Measurements from ENCODE around the gene CYBC1.

Gene CYBC1

DNA sequence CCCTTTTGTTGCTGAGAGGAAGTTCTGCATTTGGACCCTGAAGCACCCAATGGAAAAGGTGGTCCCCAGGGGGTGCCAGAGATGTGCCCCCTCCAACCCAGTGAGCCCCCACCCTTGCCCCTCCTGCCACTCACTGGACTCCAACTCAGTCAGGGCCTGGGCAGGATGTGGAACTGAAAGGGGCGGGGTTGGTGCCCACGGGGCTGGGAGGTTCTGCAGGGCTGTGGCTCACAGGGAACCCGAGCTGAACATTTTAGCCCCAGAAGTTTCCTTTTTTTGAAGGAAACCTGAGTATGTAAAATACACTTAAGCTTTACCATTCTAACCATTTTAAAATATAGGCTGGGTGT lies 16.4 kb downstream of the CYBC1 start:
- ChIA-PET POLR2A (no interaction called here), CTCF (no interaction called here)
- H3K4me1 ChIP-seq (ENCODE audit: control insufficient read depth, insufficient read depth, low read length) = no peaks in the 10 kb centered on the region
- H3K4me3 ChIP-seq (ENCODE audit: low read depth, low read length) = no peak overlapping the region
- peaks cover 4 to 32% of the 10 kb centered on the region in 2 experiments; a peak in 2 of 3 replicates for H3K36me3 ChIP-seq (ENCODE audit: control insufficient read depth in 2 of 2, insufficient read depth in 1 of 2, low read length in 2 of 2)
- H3K9me3 ChIP-seq (ENCODE audit: control insufficient read depth, insufficient read depth, low read depth, low read length) = no peaks in the 10 kb centered on the region
- no peak overlapping the region for H3K27ac ChIP-seq (ENCODE audit: extremely low read depth, low read depth, low read length)
- TF ChIP-seq ZNF621 (tag by site-specific recombination; IDR thresholded peaks at IDR 0.05) (no peak), ZBTB48 (tag by site-specific recombination; IDR thresholded peaks at IDR 0.05) (no peak), ZNF366 (tag by site-specific recombination; conservative IDR thresholded peaks at IDR 0.05) (no peak), ZNF10 (tag by site-specific recombination; IDR thresholded peaks at IDR 0.05) (no peak), TRIM28 (IDR thresholded peaks at IDR 0.05; ENCODE audit: borderline replicate concordance, low read length) (no peak), ZNF530 (tag by site-specific recombination; IDR thresholded peaks at IDR 0.05; ENCODE audit: low read depth) (no peak), ZNF214 (tag by site-specific recombination; IDR thresholded peaks at IDR 0.05; ENCODE audit: borderline replicate concordance) (no peak), ZNF843 (tag by site-specific recombination; IDR thresholded peaks at IDR 0.05) (no peak), ZSCAN16 (tag by site-specific recombination; IDR thresholded peaks at IDR 0.05) (no peak), ZNF791 (tag by site-specific recombination; IDR thresholded peaks at IDR 0.05) (no peak)
- TF ChIP-seq, protein P1, sequence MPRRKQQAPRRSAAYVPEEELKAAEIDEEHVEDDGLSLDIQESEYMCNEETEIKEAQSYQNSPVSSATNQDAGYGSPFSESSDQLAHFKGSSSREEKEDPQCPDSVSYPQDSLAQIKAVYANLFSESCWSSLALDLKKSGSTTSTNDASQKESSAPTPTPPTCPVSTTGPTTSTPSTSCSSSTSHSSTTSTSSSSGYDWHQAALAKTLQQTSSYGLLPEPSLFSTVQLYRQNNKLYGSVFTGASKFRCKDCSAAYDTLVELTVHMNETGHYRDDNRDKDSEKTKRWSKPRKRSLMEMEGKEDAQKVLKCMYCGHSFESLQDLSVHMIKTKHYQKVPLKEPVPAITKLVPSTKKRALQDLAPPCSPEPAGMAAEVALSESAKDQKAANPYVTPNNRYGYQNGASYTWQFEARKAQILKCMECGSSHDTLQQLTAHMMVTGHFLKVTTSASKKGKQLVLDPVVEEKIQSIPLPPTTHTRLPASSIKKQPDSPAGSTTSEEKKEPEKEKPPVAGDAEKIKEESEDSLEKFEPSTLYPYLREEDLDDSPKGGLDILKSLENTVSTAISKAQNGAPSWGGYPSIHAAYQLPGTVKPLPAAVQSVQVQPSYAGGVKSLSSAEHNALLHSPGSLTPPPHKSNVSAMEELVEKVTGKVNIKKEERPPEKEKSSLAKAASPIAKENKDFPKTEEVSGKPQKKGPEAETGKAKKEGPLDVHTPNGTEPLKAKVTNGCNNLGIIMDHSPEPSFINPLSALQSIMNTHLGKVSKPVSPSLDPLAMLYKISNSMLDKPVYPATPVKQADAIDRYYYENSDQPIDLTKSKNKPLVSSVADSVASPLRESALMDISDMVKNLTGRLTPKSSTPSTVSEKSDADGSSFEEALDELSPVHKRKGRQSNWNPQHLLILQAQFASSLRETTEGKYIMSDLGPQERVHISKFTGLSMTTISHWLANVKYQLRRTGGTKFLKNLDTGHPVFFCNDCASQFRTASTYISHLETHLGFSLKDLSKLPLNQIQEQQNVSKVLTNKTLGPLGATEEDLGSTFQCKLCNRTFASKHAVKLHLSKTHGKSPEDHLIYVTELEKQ (tag by site-specific recombination; IDR thresholded peaks at IDR 0.05; ENCODE audit: borderline replicate concordance) = no peak
- TF ChIP-seq, protein P2, sequence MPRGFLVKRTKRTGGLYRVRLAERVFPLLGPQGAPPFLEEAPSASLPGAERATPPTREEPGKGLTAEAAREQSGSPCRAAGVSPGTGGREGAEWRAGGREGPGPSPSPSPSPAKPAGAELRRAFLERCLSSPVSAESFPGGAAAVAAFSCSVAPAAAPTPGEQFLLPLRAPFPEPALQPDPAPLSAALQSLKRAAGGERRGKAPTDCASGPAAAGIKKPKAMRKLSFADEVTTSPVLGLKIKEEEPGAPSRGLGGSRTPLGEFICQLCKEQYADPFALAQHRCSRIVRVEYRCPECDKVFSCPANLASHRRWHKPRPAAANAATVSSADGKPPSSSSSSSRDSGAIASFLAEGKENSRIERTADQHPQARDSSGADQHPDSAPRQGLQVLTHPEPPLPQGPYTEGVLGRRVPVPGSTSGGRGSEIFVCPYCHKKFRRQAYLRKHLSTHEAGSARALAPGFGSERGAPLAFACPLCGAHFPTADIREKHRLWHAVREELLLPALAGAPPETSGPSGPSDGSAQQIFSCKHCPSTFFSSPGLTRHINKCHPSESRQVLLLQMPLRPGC (tag by site-specific recombination; IDR thresholded peaks at IDR 0.05) = no peak
- TF ChIP-seq, protein P3, sequence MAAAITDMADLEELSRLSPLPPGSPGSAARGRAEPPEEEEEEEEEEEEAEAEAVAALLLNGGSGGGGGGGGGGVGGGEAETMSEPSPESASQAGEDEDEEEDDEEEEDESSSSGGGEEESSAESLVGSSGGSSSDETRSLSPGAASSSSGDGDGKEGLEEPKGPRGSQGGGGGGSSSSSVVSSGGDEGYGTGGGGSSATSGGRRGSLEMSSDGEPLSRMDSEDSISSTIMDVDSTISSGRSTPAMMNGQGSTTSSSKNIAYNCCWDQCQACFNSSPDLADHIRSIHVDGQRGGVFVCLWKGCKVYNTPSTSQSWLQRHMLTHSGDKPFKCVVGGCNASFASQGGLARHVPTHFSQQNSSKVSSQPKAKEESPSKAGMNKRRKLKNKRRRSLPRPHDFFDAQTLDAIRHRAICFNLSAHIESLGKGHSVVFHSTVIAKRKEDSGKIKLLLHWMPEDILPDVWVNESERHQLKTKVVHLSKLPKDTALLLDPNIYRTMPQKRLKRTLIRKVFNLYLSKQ (tag by site-specific recombination; IDR thresholded peaks at IDR 0.05; ENCODE audit: borderline replicate concordance) = no peak
- TF ChIP-seq, protein P4, sequence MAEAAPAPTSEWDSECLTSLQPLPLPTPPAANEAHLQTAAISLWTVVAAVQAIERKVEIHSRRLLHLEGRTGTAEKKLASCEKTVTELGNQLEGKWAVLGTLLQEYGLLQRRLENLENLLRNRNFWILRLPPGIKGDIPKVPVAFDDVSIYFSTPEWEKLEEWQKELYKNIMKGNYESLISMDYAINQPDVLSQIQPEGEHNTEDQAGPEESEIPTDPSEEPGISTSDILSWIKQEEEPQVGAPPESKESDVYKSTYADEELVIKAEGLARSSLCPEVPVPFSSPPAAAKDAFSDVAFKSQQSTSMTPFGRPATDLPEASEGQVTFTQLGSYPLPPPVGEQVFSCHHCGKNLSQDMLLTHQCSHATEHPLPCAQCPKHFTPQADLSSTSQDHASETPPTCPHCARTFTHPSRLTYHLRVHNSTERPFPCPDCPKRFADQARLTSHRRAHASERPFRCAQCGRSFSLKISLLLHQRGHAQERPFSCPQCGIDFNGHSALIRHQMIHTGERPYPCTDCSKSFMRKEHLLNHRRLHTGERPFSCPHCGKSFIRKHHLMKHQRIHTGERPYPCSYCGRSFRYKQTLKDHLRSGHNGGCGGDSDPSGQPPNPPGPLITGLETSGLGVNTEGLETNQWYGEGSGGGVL (tag by site-specific recombination; IDR thresholded peaks at IDR 0.05) = no peak
- TF ChIP-seq, protein P5, sequence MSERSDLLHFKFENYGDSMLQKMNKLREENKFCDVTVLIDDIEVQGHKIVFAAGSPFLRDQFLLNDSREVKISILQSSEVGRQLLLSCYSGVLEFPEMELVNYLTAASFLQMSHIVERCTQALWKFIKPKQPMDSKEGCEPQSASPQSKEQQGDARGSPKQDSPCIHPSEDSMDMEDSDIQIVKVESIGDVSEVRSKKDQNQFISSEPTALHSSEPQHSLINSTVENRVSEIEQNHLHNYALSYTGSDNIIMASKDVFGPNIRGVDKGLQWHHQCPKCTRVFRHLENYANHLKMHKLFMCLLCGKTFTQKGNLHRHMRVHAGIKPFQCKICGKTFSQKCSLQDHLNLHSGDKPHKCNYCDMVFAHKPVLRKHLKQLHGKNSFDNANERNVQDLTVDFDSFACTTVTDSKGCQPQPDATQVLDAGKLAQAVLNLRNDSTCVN (tag by site-specific recombination; optimal IDR thresholded peaks at IDR 0.05) = no peak
